OCI-LY1 (cell line): ENCODE results near the gene HRAS.

Source experiments
- H2AFZ ChIP-seq: fragments of 200-600 bp; sonication (generic), shearing (Covaris generic); 2 replicates; pipeline ENCODE4 v1.6.0; 2014; ENCODE audit warnings: antibody characterized with exemption, mild to moderate bottlenecking, low read length
- H3F3A ChIP-seq: fragments of 200-600 bp; sonication (generic), shearing (Covaris generic); 2 replicates; pipeline ENCODE4 v1.6.0; 2014; ENCODE audit warnings: mild to moderate bottlenecking, antibody characterized with exemption, low read length, moderate library complexity; ENCODE audit not compliant: insufficient read depth
- H3K27ac ChIP-seq: fragments of 200-600 bp; sonication (generic); 2 replicates; pipeline ENCODE4 v1.5.1; 2014; ENCODE audit warnings: low read length, mixed run types, mild to moderate bottlenecking, low read depth; ENCODE audit not compliant: poor library complexity, severe bottlenecking
- H3K27me3 ChIP-seq: fragments of 200-600 bp; sonication (generic); 2 replicates; pipeline ENCODE4 v1.6.0; 2014; ENCODE audit warnings: antibody characterized with exemption, mild to moderate bottlenecking, low read length, moderate library complexity; ENCODE audit not compliant: insufficient read depth
- H3K36me3 ChIP-seq: fragments of 200-600 bp; sonication (generic); 2 replicates; pipeline ENCODE4 v1.6.1; 2014; ENCODE audit warnings: mild to moderate bottlenecking, antibody characterized with exemption, low read length, moderate library complexity, mixed read lengths; ENCODE audit not compliant: insufficient read depth
- H3K4me1 ChIP-seq: fragments of 200-600 bp; sonication (generic); 2 replicates; pipeline ENCODE4 v1.5.1; 2014; ENCODE audit warnings: mild to moderate bottlenecking, low read length, moderate library complexity; ENCODE audit not compliant: insufficient read depth, severe bottlenecking
- H3K4me2 ChIP-seq: fragments of 200-600 bp; sonication (generic), shearing (Covaris generic); 2 replicates; pipeline ENCODE4 v1.6.1; 2014; ENCODE audit warnings: low read length
- H3K4me3 ChIP-seq: fragments of 200-600 bp; sonication (generic); 2 replicates; pipeline ENCODE4 v1.5.1; 2014; ENCODE audit warnings: low read length, low read depth, mild to moderate bottlenecking, mixed read lengths; ENCODE audit not compliant: poor library complexity, severe bottlenecking
- H3K79me2 ChIP-seq: fragments of 200-600 bp; shearing (Covaris generic); 2 replicates; pipeline ENCODE4 v1.6.1; 2016; ENCODE audit warnings: mixed run types, low read length, mixed read lengths; ENCODE audit not compliant: insufficient read depth
- H3K9ac ChIP-seq: fragments of 200-600 bp; sonication (generic), shearing (Covaris generic); 2 replicates; pipeline ENCODE4 v1.6.1; 2014; ENCODE audit warnings: mild to moderate bottlenecking, low read length, mixed read lengths
- H3K9me2 ChIP-seq: fragments of 200-600 bp; sonication (generic), shearing (Covaris generic); 2 replicates; pipeline ENCODE4 v1.6.1; 2014; ENCODE audit warnings: low read depth, mild to moderate bottlenecking, low read length, mixed read lengths
- H3K9me3 ChIP-seq: fragments of 200-600 bp; shearing (Covaris generic); 2 replicates; pipeline ENCODE4 v1.6.1; 2014; ENCODE audit warnings: low read length, mixed read lengths
- H4K20me1 ChIP-seq: fragments of 200-600 bp; sonication (generic), shearing (Covaris generic); 2 replicates; pipeline ENCODE4 v1.6.0; 2016; ENCODE audit warnings: mild to moderate bottlenecking, low read length; ENCODE audit not compliant: insufficient read depth
- EZH2 ChIP-seq: fragments of 200-600 bp; sonication (generic), shearing (Covaris generic); IDR thresholded peaks from 2 replicates; pipeline ENCODE4 v1.8.0; 2017; ENCODE audit warnings: borderline replicate concordance, mixed run types, mild to moderate bottlenecking, antibody characterized with exemption, low read length, moderate library complexity, mixed read lengths
- TF ChIP-seq, protein P1 (sequence below): fragments of 200-600 bp; sonication (generic), shearing (Covaris generic); IDR thresholded peaks from 2 replicates; pipeline ENCODE4 v1.5.1; 2017; ENCODE audit warnings: mild to moderate bottlenecking, antibody characterized with exemption, low read length, moderate library complexity, mixed read lengths

The HRAS gene

DNA sequence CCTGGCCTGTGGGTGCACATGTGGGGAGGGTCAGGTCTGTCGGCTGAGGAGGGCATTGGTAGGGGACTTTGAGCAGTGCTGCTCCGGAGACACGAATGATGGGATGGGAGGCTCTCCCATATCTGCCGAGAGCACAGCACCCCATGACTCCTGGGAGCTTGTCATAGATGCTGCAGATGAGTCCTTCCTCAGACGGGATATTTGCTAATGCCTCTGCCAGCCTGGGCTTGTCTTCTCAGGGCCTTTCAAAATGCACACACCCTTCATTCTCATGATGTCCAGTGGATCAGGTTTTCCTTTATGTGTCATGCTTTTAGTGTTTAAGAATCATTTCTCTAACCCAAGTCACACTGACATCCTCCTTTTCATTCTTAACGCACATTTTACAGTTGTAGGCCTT is 20.2 kb downstream of the HRAS start:
- Histone ChIP-seq H3K9ac (no peak overlapping the region), H3K79me2 (no peaks in the 10 kb centered on the region), H3K4me3 (no peak overlapping the region), H3K9me3 (0 out of 2 replicates have a peak, but pooled peaks cover 5% of the 10 kb centered on the region), H3K27me3 (no peaks in the 10 kb centered on the region), H3K9me2 (no peaks in the 10 kb centered on the region), H2AFZ (no peak overlapping the region), H4K20me1 (no peaks in the 10 kb centered on the region), H3K36me3 (peaks cover 6% of the 10 kb centered on the region), H3F3A (no peaks in the 10 kb centered on the region), H3K4me1 (peaks cover 7% of the 10 kb centered on the region), H3K27ac (no peak overlapping the region), H3K4me2 (no peak overlapping the region)
- no peak for TF ChIP-seq EZH2
- TF ChIP-seq, protein P1, sequence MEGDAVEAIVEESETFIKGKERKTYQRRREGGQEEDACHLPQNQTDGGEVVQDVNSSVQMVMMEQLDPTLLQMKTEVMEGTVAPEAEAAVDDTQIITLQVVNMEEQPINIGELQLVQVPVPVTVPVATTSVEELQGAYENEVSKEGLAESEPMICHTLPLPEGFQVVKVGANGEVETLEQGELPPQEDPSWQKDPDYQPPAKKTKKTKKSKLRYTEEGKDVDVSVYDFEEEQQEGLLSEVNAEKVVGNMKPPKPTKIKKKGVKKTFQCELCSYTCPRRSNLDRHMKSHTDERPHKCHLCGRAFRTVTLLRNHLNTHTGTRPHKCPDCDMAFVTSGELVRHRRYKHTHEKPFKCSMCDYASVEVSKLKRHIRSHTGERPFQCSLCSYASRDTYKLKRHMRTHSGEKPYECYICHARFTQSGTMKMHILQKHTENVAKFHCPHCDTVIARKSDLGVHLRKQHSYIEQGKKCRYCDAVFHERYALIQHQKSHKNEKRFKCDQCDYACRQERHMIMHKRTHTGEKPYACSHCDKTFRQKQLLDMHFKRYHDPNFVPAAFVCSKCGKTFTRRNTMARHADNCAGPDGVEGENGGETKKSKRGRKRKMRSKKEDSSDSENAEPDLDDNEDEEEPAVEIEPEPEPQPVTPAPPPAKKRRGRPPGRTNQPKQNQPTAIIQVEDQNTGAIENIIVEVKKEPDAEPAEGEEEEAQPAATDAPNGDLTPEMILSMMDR: no peak

DNA sequence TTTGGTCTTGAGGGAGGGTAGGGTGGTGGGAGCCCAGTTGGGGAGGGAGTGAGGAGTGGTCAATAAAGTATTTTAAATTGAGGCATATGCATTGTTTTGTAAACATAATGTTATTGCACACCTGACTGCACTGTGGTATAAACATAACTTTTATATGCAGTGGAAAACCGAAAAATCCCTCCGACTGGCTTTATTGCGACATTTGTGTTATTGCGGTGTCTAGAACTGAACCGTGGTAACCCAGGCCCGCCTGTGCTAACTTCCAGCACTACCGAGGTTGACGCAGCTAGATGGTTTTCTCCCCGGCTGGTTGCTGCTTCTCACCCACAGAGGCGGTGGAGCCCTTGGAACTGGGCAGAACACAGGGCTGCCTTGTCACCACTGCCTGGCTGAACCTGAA is 20.8 kb downstream of the HRAS start:
- H3K27ac ChIP-seq: no peak overlapping the region
- no peak for TF ChIP-seq EZH2
- TF ChIP-seq, protein P1: no peak
- H3K9me3 ChIP-seq: 0 out of 2 replicates have a peak, but pooled peaks cover 5% of the 10 kb centered on the region

DNA sequence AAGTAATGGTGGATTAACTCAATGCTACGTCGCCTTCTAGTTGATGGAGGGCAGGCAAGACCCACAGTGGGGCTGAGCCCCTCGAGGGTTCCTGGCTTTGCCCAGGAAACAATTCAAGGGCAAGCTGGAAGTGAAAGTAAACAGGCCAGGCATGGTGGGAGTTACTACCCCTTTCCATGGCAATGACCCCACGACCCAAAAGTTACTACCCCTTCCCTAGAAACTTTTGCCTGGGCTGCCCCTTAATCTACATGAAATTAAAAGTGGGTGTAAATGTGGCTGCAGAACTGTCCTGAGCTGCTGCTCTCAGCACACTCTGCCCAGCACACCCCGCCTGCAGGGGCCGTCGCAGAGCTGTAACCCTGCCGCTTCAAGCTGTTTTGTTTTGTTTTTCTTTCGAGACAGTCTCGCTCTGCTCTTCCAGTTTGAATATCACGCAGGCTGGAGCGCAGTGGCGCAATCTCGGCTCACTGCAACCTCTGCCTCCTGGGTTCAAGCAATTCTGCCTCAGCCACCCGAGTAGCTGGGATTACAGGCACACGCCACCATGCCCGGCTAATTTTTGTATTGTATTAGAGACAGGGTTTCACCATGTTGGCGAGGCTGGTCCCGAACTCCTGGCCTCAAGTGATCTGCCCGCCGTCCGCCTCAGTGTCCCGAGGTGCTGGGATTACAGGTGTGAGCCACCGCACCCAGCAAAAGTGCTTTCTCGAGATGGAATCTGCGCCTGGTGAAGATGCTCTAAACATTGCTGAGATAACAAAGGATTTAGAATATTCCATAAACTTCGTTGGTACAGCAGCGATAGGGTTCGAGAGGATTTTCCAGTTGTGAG is 22.4 kb downstream of the HRAS start:
- peaks cover 20% of the 10 kb centered on the region for H3K36me3 ChIP-seq
- H3K9ac ChIP-seq: no peak overlapping the region

More for the DNA sequence above, 20.8 kb downstream of the HRAS start:
- no peak overlapping the region for H3K4me3 ChIP-seq
- H2AFZ ChIP-seq: no peak overlapping the region
- H3K4me1 ChIP-seq: peaks cover 7% of the 10 kb centered on the region
- H4K20me1 ChIP-seq: no peaks in the 10 kb centered on the region
- no peak overlapping the region for H3K4me2 ChIP-seq
- no peak overlapping the region for H3K9ac ChIP-seq
- H3K36me3 ChIP-seq: peaks cover 11% of the 10 kb centered on the region
- H3K27me3 ChIP-seq: no peaks in the 10 kb centered on the region
- no peaks in the 10 kb centered on the region for H3K9me2 ChIP-seq
- H3F3A ChIP-seq: no peaks in the 10 kb centered on the region
- H3K79me2 ChIP-seq: no peaks in the 10 kb centered on the region

More for the DNA sequence above, 22.4 kb downstream of the HRAS start:
- Histone ChIP-seq H3K27me3 (no peaks in the 10 kb centered on the region), H3K4me2 (no peak overlapping the region), H3K9me3 (0 out of 2 replicates have a peak, but pooled peaks cover 5% of the 10 kb centered on the region), H3F3A (no peaks in the 10 kb centered on the region), H3K79me2 (no peaks in the 10 kb centered on the region), H3K4me1 (peaks cover 7% of the 10 kb centered on the region), H2AFZ (no peak overlapping the region), H4K20me1 (no peaks in the 10 kb centered on the region), H3K9me2 (no peaks in the 10 kb centered on the region), H3K27ac (no peak overlapping the region), H3K4me3 (no peak overlapping the region)
- TF ChIP-seq, protein P1: no peak
- no peak for TF ChIP-seq EZH2
